ENCODE data around the gene TIMELESS.

The TIMELESS gene

GRCh38 chr12:56454557-56454956 is 5.3 kb upstream of the TIMELESS start, which contains the start of gene MIP:
MIP (minus strand) TSS chr12:56454657; CDS start chr12:56454613, 44 bp downstream.
- no peaks in the 10 kb centered on the region for H3K36me3 ChIP-seq (ENCODE audit: insufficient read depth, low read length)
- no peak within 1 kb of the TSS for H2AFZ ChIP-seq (ENCODE audit: low read depth, low read length)
- peaks cover 7% of the 10 kb centered on the region for H3K4me1 ChIP-seq (ENCODE audit: insufficient read depth, low read length)
- H3K9me3 ChIP-seq (ENCODE audit: insufficient read depth, low read length, severe bottlenecking), result no peaks in the 10 kb centered on the region
- no peak for ATAC-seq (ENCODE audit: insufficient read depth, low read depth)
- no peaks in the 10 kb centered on the region for H4K20me1 ChIP-seq (ENCODE audit: insufficient read depth, low read length)
- no peaks in the 10 kb centered on the region for H3K79me2 ChIP-seq (ENCODE audit: insufficient read depth, low read length)
- H3K27ac ChIP-seq (ENCODE audit: low read length), result no peak within 1 kb of the TSS
- H3K9ac ChIP-seq (ENCODE audit: low read depth, low read length), result no peak within 1 kb of the TSS
- H3K4me2 ChIP-seq (ENCODE audit: insufficient read depth, low read length), result no peak within 1 kb of the TSS
- no peak for DNase-seq
- no peak within 1 kb of the TSS for H3K4me3 ChIP-seq (ENCODE audit: low read depth in 1 of 2, low read length in 2 of 2)
- no peaks in the 10 kb centered on the region for H3K27me3 ChIP-seq (ENCODE audit: insufficient read depth, low read length, poor library complexity)
- TF ChIP-seq EZH2 (IDR thresholded peaks at IDR 0.05; ENCODE audit: borderline replicate concordance, low read depth, low read length, severe bottlenecking), result no peak
- TF ChIP-seq CTCF (IDR thresholded peaks at IDR 0.05; ENCODE audit: borderline replicate concordance, extremely low read depth, low read length, poor library complexity, severe bottlenecking), result no peak

- H3K4me2 ChIP-seq (ENCODE audit: insufficient read depth, low read length), result no peak overlapping the region
- H3K27me3 ChIP-seq (ENCODE audit: insufficient read depth, low read length, poor library complexity), result no peaks in the 10 kb centered on the region
Measured at GRCh38 chr12:56451147-56451546, 1.9 kb upstream of the TIMELESS start.

GRCh38 chr12:56450241-56450640 is 1.0 kb upstream of the TIMELESS start:
- peak overlapping the region; percentile 81; the same call in 1 of the 2 replicates for H3K9ac ChIP-seq (ENCODE audit: low read depth, low read length)
- DNase-seq, result no peak
- H3K27ac ChIP-seq (ENCODE audit: low read length), result peak overlapping the region; percentile 87; the same call in 1 of the 2 replicates
- TF ChIP-seq EZH2 (IDR thresholded peaks at IDR 0.05; ENCODE audit: borderline replicate concordance, low read depth, low read length, severe bottlenecking) (no peak), CTCF (IDR thresholded peaks at IDR 0.05; ENCODE audit: borderline replicate concordance, extremely low read depth, low read length, poor library complexity, severe bottlenecking) (no peak)
- H3K4me2 ChIP-seq (ENCODE audit: insufficient read depth, low read length), result peak overlapping the region; percentile 66; the same call in 1 of the 2 replicates
- H3K4me1 ChIP-seq (ENCODE audit: insufficient read depth, low read length), result peaks cover 26% of the 10 kb centered on the region
- no peak overlapping the region for H3K4me3 ChIP-seq (ENCODE audit: low read depth in 1 of 2, low read length in 2 of 2)
- H4K20me1 ChIP-seq (ENCODE audit: insufficient read depth, low read length), result no peaks in the 10 kb centered on the region
- no peak for ATAC-seq (ENCODE audit: insufficient read depth, low read depth)
- peaks cover 35% of the 10 kb centered on the region for H3K79me2 ChIP-seq (ENCODE audit: insufficient read depth, low read length)
- peak overlapping the region; percentile 78; the same call in 1 of the 2 replicates for H2AFZ ChIP-seq (ENCODE audit: low read depth, low read length)
- H3K27me3 ChIP-seq (ENCODE audit: insufficient read depth, low read length, poor library complexity), result no peaks in the 10 kb centered on the region
- H3K9me3 ChIP-seq (ENCODE audit: insufficient read depth, low read length, severe bottlenecking), result no peaks in the 10 kb centered on the region
- peaks cover 7% of the 10 kb centered on the region; the same call in 1 of the 2 replicates for H3K36me3 ChIP-seq (ENCODE audit: insufficient read depth, low read length)

More at GRCh38 chr12:56451147-56451546, 1.9 kb upstream of the TIMELESS start:
- Histone ChIP-seq H3K36me3 (ENCODE audit: insufficient read depth, low read length) (peaks cover 7% of the 10 kb centered on the region; the same call in 1 of the 2 replicates), H3K27ac (ENCODE audit: low read length) (no peak overlapping the region), H2AFZ (ENCODE audit: low read depth, low read length) (0 out of 2 replicates have a peak overlapping the region, but pooled peaks have one; percentile 36), H3K4me3 (ENCODE audit: low read depth in 1 of 2, low read length in 2 of 2) (no peak overlapping the region), H4K20me1 (ENCODE audit: insufficient read depth, low read length) (no peaks in the 10 kb centered on the region), H3K9ac (ENCODE audit: low read depth, low read length) (no peak overlapping the region), H3K4me1 (ENCODE audit: insufficient read depth, low read length) (peaks cover 23% of the 10 kb centered on the region), H3K9me3 (ENCODE audit: insufficient read depth, low read length, severe bottlenecking) (no peaks in the 10 kb centered on the region), H3K79me2 (ENCODE audit: insufficient read depth, low read length) (peaks cover 28% of the 10 kb centered on the region)
- ATAC-seq (ENCODE audit: insufficient read depth, low read depth), result no peak
- DNase-seq, result no peak
- TF ChIP-seq EZH2 (IDR thresholded peaks at IDR 0.05; ENCODE audit: borderline replicate concordance, low read depth, low read length, severe bottlenecking) (no peak), CTCF (IDR thresholded peaks at IDR 0.05; ENCODE audit: borderline replicate concordance, extremely low read depth, low read length, poor library complexity, severe bottlenecking) (no peak)
